HTERT RPE-1 (cell line): ENCODE measurements around the gene REPS2.
"Not testable (repeated sequence)": the region's sequence is repeated elsewhere in the genome, so short reads cannot be mapped to it uniquely, and the experiment has no call there.

Experiments used
- in situ Hi-C: fragments of 300-500 bp; cut with MboI; formaldehyde crosslinking; loops from 4 replicates; pipeline ENCODE4 v1.14.3; 2020; ENCODE audit warnings: low sequenced_read_pairs

REPS2 gene

DNA sequence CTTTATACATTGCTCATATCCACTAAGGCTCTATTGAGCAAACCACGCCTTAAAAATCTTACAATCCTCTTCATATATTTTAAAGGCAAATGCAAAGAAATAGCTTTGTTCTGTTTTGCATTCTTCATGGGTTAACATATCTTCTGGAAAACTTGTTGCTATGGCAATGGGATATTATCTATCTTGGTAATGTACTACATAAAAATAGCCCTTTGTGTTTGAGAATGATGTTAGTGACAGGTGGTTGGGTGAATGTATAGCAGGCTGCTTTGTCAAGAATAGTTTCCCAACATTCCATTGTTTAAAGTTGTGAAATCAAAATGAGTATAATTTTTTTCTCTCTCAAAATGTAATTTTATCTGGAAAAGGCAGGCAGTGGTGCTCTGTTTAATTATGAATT lies 16.8 kb downstream of the REPS2 start:
- in situ Hi-C loops = no loop called here

DNA sequence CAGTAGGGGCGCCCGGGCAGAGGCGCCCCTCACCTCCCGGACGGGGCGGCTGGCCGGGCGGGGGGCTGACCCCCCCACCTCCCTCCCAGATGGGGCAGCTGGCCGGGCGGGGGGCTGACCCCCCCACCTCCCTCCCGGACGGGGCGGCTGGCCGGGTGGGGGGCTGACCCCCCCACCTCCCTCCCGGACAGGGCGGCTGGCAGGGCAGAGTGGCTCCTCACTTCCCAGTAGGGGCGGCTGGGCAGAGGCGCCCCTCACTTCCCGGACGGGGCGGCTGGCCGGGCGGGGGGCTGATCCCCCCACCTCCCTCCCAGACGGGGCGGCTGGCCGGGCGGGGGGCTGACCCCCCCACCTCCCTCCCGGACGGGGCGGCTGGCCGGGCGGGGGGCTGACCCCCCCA lies 18.5 kb downstream of the REPS2 start:
- in situ Hi-C loops = not testable (repeated sequence)

DNA sequence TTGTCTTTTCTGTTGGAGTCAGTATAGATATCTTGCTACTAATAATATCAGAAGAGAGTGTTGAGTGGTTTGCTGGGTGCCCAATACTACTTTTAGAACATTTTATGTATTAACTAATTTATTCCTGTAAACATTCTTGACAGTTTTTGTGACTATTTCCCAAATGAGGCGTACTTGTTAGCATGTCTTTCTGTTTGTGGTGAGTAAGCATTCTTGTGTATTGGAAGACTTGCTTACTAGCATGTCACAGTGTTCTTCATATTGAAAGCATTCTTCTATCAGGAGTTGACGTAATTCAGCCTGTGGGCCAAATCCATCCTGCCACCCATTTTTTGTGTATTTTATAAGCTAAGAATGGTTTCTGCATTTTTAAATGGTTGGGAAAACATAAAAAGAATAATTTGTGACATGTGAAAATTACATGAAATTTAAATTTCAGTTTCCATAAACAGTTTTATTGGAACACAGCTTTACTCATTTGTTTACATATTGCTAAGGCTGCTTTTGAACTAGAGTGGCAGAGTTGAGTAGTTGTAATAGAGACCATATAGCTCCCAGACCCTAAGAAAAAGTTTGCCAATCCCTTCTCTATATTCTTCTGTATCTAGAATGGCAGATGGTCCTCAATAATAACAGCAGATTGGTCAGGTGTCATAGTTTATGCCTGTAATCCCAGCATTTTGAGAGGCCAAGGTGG lies 20.4 kb downstream of the REPS2 start:
- in situ Hi-C loops = no loop called here

DNA sequence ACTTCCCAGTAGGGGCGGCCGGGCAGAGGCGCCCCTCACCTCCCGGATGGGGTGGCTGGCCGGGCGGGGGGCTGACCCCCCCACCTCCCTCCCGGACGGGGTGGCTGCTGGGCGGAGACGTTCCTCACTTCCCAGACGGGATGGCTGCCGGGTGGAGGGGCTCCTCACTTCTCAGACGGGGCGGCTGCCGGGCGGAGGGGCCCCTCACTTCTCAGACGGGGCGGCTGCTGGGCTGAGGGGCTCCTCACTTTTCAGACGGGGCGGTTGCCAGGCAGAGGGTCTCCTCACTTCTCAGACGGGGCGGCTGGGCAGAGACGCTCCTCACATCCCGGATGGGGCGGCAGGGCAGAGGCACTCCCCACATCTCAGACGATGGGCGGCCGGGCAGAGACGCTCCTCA lies 22.3 kb downstream of the REPS2 start:
- in situ Hi-C loops = not testable (repeated sequence)

DNA sequence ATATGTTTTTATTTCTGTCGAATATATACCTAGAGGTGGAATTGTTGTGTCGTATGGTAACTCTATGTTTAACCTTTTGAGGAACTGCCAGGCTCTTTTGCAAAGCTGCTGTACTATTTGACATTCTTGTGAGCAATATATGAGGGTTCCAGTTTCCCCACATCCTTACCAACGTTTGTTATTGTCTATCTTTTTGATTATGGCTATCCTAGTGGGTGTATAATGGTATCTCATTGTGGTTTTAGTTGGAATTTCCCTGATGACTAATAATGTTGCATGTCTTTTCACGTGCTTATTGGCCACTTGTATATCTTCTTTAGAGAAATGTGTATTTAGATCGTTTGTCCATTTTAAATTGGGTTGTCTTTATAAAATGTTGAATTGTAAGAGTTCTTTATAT lies 24.5 kb downstream of the REPS2 start:
- in situ Hi-C loops = no loop called here

DNA sequence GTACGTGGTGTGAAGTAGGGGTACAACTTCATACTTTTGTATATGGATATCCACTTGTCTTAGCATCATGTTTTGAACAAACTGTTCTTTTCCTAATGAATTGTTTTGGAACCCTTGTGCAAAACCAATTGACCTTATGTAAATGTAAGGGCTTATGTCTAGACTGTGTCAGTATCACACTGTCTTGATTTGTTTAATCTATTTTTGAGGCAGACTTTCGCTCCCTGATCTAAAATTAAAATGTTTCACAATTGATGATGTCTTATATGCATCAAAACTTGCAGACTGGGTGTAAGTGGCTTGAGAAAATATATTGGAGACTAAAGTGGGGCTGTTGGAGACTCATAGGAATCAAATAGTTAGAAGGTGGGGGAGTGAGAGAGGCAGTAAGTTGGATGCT lies 25.2 kb downstream of the REPS2 start:
- in situ Hi-C loops = no loop called here

DNA sequence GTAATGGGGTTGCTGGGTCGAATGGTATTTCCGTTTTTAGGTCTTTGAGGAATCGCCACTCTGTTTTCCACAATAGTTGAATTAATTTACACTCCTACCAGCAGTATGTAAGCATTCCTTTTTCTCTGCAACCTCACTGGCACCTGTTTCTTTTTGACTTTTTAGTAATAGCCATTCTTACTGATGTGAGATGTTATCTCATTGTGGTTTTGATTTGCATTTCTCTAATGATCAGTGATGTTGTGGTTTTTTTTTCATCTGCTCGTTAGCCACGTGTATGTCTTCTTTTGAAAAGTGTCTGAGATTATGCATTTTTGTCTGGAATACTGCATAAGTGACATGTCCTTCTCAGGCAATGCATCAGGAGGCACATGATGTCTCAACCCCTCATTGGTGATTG lies 28.8 kb downstream of the REPS2 start:
- in situ Hi-C loops = no loop called here

DNA sequence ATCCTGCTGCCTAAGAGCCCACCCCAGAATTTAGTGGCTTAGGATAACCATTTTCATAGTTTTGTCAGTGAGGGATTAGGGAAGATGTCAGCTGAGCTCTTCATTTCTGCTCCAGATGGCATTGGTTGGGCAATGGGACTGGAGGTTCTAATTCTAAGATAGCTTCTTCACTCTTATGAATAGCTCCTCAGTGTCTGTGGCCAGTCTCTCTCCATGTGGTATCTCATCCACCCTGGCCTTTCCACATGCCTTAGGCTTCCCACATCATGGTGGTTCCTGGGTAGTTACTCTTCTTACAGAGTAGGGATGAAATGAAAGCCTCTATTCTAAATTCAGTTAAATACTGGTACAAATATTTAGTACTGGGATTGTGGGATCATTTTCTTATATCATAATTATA lies 31.3 kb downstream of the REPS2 start:
- in situ Hi-C loops = no loop called here

DNA sequence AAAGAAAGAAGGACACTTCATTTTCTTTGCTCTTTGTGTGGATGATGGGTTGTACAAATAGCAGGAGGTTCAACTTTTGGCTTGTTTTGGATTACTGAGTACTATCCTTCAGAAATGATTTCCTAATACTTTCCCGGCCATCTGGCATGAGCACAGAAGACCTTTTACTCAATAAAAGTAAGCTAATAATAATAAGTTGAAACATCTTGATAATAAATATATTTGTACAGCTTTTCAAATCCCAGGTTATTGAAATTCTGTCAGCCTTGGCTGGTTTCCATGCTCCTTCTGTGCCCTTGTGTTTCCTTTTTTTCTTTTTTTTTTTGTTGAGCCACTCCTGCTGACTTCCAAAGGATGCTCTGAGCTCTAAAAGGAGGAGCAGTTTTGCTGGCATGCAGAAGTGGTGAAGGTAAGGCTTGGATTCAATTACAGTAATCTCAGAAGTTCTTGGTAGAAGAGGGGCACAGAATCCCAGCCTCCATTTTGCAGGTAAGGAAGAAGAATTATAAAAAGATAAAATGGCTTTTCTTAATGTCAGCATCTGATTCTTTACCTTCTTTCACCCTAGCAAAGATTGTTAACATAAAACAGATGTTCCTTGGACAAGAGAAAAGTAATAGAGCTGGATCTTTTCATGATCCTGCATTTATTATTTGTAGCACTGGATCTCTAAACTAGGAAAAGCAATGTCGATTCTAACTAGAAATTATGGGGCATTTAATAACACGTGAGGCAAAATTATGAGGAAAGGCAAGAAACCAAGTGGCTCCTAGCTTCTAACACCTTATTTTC lies 31.9 kb downstream of the REPS2 start:
- in situ Hi-C loops = no loop called here

DNA sequence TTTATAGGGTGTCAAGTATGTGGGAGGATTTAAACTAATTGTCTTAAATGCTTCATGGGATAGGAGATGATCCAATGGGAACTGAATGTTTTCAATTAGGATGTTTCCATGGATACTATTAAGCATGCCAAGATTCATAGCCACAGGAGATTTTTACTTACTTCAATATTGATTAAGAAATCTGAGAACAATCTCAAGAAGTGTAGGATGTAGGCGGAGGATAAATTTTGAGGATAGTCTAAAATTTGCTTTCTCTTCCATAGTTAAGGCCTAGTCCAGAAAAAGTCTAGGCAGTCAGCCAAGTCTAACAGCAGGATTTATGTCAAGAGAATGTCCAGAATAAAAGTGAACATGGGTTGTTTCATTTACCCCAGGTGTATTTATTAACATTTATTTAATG lies 32.8 kb downstream of the REPS2 start:
- in situ Hi-C loops = no loop called here

DNA sequence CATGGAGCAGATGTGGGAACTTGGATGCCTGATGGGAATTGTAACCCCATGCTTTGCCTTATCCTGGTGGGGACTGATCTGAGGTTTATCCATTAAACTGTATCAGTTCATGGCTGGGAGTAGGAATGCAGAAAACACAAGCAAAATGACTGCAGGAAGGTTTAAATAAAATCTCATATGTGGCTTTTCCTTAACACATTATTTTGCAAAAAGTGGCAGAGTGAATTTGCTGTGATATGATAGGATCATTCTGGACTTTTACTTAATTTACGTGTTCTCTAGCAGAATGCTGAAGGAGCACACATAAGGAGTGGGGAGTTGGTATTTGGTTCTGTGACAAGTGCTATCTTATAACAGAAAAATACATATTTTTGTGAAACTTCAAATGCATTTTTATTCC lies 34.8 kb downstream of the REPS2 start:
- in situ Hi-C loops = no loop called here

DNA sequence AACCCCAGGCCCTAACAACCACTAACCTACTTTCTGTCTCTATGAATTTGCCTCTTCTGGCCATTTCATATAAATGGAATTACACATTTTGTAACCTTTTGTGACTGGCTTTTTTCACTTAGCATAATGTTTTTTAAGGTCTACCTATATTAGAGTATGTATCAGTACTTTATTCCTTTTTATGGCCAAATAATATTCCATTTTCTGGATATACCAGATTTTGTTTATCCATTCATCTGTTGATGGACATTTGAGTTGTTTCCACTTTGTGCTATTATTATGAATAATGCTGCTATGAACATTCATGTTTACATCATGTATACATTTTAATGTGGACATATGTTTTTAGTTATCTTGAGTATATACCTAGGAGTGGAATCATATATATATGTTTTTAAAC lies 35.5 kb downstream of the REPS2 start:
- in situ Hi-C loops = no loop called here

DNA sequence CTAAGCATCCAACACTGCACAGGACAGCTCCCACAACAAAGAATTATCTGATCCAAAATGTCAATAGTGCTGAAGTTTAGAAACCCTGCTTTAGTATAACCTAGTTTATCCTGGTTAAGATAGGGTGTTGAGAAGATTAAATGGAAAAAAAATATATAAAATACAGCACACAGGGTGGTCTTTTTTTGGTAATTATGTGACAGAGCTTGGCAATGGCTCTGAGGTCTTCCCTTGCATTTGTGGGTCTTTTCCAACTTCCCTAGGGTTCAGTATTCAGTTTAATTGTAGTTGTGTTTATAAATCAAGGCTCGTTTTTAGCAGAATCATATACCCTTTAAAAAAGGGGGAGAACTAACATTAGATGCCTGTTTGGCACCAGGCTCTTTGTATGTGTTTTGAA lies 36.6 kb downstream of the REPS2 start:
- in situ Hi-C loops = no loop called here

DNA sequence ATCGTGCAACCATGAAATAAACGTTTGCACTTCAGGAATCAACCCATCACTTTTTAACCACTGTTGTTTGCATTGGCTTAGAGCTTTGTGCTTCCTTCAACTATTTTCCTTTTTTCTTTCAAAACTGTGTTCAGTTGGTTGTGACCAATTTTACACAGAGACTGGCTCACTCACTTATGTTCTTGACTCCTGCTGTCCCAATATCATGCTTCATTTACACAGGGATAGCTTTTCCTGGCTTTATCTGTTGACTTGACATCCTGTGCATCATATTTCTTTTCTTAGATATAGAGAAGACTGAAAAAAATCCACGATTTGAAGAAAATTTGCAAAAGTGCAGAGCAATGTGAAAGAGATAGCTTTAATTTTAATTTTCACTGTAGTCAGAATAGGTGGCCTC lies 38.8 kb downstream of the REPS2 start:
- in situ Hi-C loops = no loop called here

DNA sequence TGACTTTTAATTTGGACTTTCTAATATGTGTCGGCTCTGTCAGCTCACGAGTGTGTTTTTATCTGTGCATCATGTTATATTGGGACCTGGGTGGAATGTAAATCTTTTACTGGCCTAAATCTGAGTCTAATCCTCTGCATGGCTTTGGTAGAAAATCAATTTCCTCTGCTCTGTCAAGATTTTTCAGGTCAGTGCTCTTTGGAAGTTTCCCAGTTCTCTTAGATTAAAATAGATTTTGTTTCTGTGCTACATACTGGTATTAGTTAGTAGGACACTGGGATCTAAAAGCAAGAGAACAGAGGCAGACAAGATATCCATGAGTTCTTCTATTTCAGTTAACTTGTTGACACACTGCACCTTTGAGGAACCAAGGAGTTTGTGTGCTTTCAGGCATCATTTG lies 39.7 kb downstream of the REPS2 start:
- in situ Hi-C loops = no loop called here

DNA sequence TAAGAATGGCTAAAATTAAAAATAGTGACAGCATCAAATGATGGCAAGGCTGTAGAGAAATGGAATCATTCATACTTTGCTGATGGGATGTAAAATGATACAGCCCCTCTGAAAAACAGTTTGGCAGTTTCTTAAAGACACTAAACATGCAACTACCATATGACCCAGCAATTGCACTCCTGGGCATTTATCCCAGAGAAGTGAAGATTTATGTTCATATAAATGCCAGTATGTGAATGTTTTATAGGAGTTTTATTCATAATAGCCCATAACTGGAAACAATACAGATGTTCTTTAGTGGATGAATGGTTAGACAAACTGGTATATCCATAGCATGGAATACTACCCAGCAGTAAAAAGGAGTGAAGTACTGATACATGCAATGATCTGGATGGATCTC lies 43.3 kb downstream of the REPS2 start:
- in situ Hi-C loops = no loop called here

DNA sequence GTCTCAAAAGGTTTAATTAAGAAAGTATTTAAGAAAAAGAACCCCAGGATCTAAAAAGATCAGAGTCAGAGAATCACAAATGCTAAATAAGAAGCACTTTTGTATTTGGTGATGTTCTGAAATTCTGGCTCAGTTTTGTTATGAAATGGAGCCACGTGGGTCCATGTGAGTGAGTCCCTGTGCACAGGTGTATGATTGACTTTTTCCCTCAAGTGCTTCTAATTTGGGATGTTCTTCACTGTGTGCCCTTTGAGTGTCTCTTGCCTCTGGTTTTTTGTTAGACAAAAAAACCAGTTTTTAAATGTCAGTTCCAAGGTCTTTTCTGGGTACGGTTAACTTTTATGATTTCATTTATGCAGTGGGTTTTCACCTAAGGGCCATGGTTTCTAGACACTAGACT lies 44.4 kb downstream of the REPS2 start:
- in situ Hi-C loops = no loop called here

DNA sequence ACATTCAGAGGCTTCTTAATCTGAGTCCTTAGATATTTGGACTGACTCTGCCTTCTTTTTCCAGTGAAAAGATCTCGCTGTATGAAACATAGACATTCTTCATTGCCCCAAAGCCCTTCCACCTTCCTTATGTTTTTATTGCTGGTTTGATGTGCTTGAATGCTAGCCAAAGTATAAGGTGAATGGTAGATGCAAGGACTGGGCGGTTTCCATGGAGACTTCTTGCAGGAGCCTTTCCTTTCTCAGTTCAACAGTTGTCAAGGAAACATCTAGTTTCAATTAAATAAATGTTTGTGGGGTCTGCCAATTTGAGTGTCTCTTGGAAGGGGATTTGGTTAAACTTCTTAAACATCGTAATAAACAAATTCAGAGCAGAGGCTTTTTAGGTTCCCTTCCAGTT lies 46.0 kb downstream of the REPS2 start:
- in situ Hi-C loops = no loop called here

DNA sequence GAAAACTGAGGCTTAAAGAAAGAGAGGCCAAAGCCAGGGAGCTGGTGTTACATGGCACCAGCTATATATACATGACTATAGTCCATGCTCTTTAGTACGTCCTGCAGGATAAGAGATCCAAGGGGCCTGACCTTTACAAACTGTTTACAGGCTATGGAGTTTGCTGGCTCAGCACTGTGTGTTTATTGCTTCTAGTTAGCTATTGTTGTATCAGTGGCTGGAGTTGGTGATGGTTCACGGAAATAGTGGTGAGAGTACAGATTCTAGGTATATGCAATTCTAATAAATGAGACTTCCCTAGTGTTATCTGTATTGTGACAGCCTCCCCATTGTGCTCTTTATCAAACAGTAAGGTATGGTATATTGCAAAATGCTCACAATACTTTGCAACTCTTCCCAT lies 46.5 kb downstream of the REPS2 start:
- in situ Hi-C loops = no loop called here

DNA sequence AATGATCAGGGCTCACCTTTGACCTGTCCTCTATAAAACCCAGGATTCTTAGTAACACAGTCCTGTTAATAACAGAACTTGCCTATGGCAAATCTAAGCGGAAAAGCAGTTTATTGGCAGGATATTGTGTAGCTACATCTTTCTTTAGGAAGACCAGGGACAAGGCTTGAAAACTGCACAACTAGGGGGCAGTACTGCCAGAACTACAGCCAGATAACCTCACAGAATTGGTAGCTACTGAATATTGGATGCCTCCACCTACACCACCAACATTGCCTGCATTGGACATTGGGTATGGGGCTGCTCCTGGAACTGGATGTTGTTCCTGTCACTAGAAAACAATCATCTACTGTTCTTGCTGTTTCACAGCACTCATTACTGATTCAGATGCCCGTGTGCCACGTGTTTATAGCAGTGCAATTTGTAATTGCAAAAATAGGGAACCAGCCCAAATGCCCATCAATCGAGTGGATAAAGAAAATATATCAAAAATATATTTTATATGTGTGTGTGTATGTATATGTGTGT lies 47.4 kb downstream of the REPS2 start:
- in situ Hi-C loops = no loop called here

DNA sequence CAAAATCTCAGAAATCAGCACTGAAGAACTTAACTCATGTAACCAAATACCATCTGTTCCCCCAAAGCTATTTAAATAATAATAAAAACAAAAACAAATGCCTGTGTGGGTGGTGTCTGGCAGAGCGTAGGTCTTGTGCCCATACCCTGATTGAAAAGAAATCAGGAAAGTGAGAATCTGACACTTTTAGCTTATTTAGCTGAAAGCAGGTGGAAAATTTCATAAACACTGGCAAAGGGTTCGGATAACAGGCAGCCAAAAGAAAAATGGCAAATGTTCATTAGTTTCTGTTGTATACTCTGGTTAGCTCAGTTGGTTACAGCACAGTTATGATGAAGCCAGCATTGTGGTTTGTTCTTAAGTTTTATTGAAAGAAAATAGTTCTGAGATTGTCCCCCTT lies 48.3 kb downstream of the REPS2 start:
- in situ Hi-C loops = no loop called here

DNA sequence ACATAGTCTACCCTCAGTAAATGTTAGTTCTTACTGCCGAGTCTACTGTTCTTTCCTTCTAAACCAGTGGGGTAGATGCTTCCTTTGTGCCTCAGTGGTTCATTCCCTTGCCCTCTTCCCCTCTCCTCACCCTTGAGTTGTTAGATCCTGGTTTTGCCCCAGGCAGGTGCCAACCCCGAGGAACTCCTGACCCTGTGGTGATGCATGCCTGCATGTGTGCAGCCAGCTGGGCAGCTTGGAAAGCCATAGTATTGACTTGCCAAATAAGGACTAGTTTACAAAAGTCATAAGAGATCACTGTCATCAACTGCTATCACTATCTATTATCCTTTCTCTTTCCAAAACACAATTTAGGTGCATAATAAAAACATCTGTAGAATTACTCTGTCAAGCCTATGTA lies 50.9 kb downstream of the REPS2 start:
- in situ Hi-C loops = no loop called here
